WTC11 (cell line): ENCODE measurements around the gene SMIM1. TPM values are rescaled to one million over a fixed set of nuclear protein-coding genes. Genes with fewer than 3 reads are reported as not detected.

ENCODE experiments used
- ATAC-seq: fragments of 200-7000 bp; cut with Tn5 transposase; 2 replicates; pipeline ENCODE4 v1.10.0; 2021; ENCODE audit warnings: mild to moderate bottlenecking, moderate library complexity
- CTCF ChIA-PET: fragments of 300-600 bp; sonication (Branson Sonifier 250); formaldehyde crosslinking; loops from one replicate; lab custom pipeline; 2021; ENCODE audit warnings: antibody characterized with exemption; lab: Charles Lee
- POLR2A ChIA-PET: fragments of 350-600 bp; sonication (Branson Sonifier 250); formaldehyde crosslinking; loops from one replicate; lab custom pipeline; 2021; ENCODE audit warnings: antibody characterized with exemption; lab: Charles Lee
- DNase-seq: peaks from one replicate; pipeline ENCODE4 v3.0.0; 2021; ENCODE audit warnings: low spot score
- H3K27ac Mint-ChIP-seq: 2 replicates; pipeline ENCODE4 v1.8.0; 2021; ENCODE audit warnings: mixed read lengths
- H3K27me3 Mint-ChIP-seq: 2 replicates; pipeline ENCODE4 v1.8.0; 2021; ENCODE audit warnings: low read depth, mild to moderate bottlenecking, moderate library complexity, mixed read lengths
- H3K36me3 Mint-ChIP-seq: 2 replicates; pipeline ENCODE4 v1.8.0; 2021; ENCODE audit warnings: mixed read lengths
- H3K4me1 Mint-ChIP-seq: 2 replicates; pipeline ENCODE4 v1.8.0; 2022; ENCODE audit warnings: mixed read lengths
- H3K4me3 Mint-ChIP-seq: 2 replicates; pipeline ENCODE4 v1.8.0; 2021; ENCODE audit warnings: mild to moderate bottlenecking, moderate library complexity, mixed read lengths
- H3K9me3 Mint-ChIP-seq: 2 replicates; pipeline ENCODE4 v1.8.0; 2021; ENCODE audit warnings: mixed read lengths
- AR ChIP-seq: fragments of 250-450 bp; sonication (Bioruptor Pico); IDR thresholded peaks from 2 replicates; pipeline ENCODE4 v1.9.0; 2021; ENCODE audit warnings: mild to moderate bottlenecking
- ATF3 ChIP-seq: sonication (generic); formaldehyde crosslinking; conservative IDR thresholded peaks from 2 replicates; pipeline ENCODE4 v1.8.1; 2022; ENCODE audit warnings: mild to moderate bottlenecking, missing genetic modification reagents
- CBFB ChIP-seq: sonication (generic); formaldehyde crosslinking; IDR thresholded peaks from 2 replicates; pipeline ENCODE4 v1.8.1; 2022; ENCODE audit warnings: mild to moderate bottlenecking, low read depth, missing genetic modification reagents
- CREB1 ChIP-seq: sonication (generic); formaldehyde crosslinking; IDR thresholded peaks from 2 replicates; pipeline ENCODE4 v1.8.0; 2023; ENCODE audit warnings: mild to moderate bottlenecking, missing genetic modification reagents
- E2F5 ChIP-seq: sonication (generic); formaldehyde crosslinking; IDR thresholded peaks from 2 replicates; pipeline ENCODE4 v1.8.1; 2022; ENCODE audit warnings: mild to moderate bottlenecking, moderate library complexity, missing genetic modification reagents
- ESRRA ChIP-seq: sonication (generic); formaldehyde crosslinking; IDR thresholded peaks from 2 replicates; pipeline ENCODE4 v1.8.1; 2022; ENCODE audit warnings: mild to moderate bottlenecking, missing genetic modification reagents, borderline replicate concordance
- GTF2I ChIP-seq: fragments of 250-450 bp; sonication (Bioruptor Pico); conservative IDR thresholded peaks from 2 replicates; pipeline ENCODE4 v1.4.0; 2021; ENCODE audit warnings: mild to moderate bottlenecking
- KAT7 ChIP-seq: sonication (generic); formaldehyde crosslinking; IDR thresholded peaks from 2 replicates; pipeline ENCODE4 v1.8.1; 2023; ENCODE audit warnings: missing genetic modification reagents, mild to moderate bottlenecking, borderline replicate concordance
- MAX ChIP-seq: sonication (generic); formaldehyde crosslinking; IDR thresholded peaks from 2 replicates; pipeline ENCODE4 v1.8.0; 2022; ENCODE audit warnings: mild to moderate bottlenecking, missing genetic modification reagents
- MLX ChIP-seq: sonication (generic); formaldehyde crosslinking; IDR thresholded peaks from 2 replicates; pipeline ENCODE4 v1.8.1; 2023; ENCODE audit warnings: mild to moderate bottlenecking, missing genetic modification reagents, moderate library complexity
- NFE2L1 ChIP-seq: sonication (generic); formaldehyde crosslinking; IDR thresholded peaks from 2 replicates; pipeline ENCODE4 v1.8.1; 2023; ENCODE audit warnings: missing genetic modification reagents
- NFYB ChIP-seq: sonication (generic); formaldehyde crosslinking; conservative IDR thresholded peaks from 2 replicates; pipeline ENCODE4 v1.8.0; 2022; ENCODE audit warnings: low read depth, missing genetic modification reagents
- PRDM15 ChIP-seq: sonication (generic); formaldehyde crosslinking; IDR thresholded peaks from 2 replicates; pipeline ENCODE4 v1.8.0; 2022; ENCODE audit warnings: missing genetic modification reagents
- SMAD4 ChIP-seq: sonication (generic); formaldehyde crosslinking; IDR thresholded peaks from 2 replicates; pipeline ENCODE4 v1.8.0; 2022; ENCODE audit warnings: mild to moderate bottlenecking, missing genetic modification reagents
- SOX15 ChIP-seq: fragments of 250-450 bp; sonication (Bioruptor Pico); IDR thresholded peaks from 2 replicates; pipeline ENCODE4 v1.9.0; 2021; ENCODE audit warnings: mild to moderate bottlenecking
- USF2 ChIP-seq: sonication (generic); formaldehyde crosslinking; IDR thresholded peaks from 2 replicates; pipeline ENCODE4 v1.8.1; 2023; ENCODE audit warnings: mild to moderate bottlenecking, missing genetic modification reagents, moderate library complexity
- ZNF416 ChIP-seq: fragments of 250-450 bp; sonication (Bioruptor Pico); IDR thresholded peaks from 2 replicates; pipeline ENCODE4 v1.9.0; 2021; ENCODE audit warnings: mild to moderate bottlenecking, inconsistent platforms
- ZNF532 ChIP-seq: fragments of 250-450 bp; sonication (Bioruptor Pico); IDR thresholded peaks from 2 replicates; pipeline ENCODE4 v1.9.0; 2021; ENCODE audit warnings: mild to moderate bottlenecking, borderline replicate concordance
- total RNA-seq: library from RNA; stranded (reverse); gene quantifications from 3 replicates; pipeline ENCODE4 v1.2.3, GENCODE V29; 2021

The SMIM1 gene
- total RNA-seq, 1 experiment from 2014 or later, result 10.2 TPM

GRCh38 chr1:3772027-3772714, 378 bp upstream of the SMIM1 start (continued):
- TF ChIP-seq AR (no peak), SOX15 (CRISPR knock-in tag) (no peak), CREB1 (CRISPR knock-in tag) (no peak), NFYB (CRISPR knock-in tag) (no peak), ZNF532 (CRISPR knock-in tag) (no peak), USF2 (peak; percentile 56), NFE2L1 (CRISPR knock-in tag) (no peak), SMAD4 (CRISPR knock-in tag) (no peak), MLX (CRISPR knock-in tag) (no peak)

- no peaks in the 10 kb centered on the region for H3K36me3 Mint-ChIP-seq
- no peaks in the 10 kb centered on the region for H3K9me3 Mint-ChIP-seq
- POLR2A ChIA-PET, result no interaction called here
- no peaks in the 10 kb centered on the region; the same call in none of the 2 replicates for H3K27me3 Mint-ChIP-seq
- no peak for DNase-seq
- H3K4me1 Mint-ChIP-seq, result peaks cover 23% of the 10 kb centered on the region
- no peak overlapping the region for H3K27ac Mint-ChIP-seq
- CTCF ChIA-PET, result interaction anchor here (0.9 to 1.5 kb wide), 5 partner anchors 12 to 417 kb away, joined by 3 to 5 read pairs (median 3); no protein-coding TSS in a partner anchor
- H3K4me3 Mint-ChIP-seq, result peak overlapping the region; percentile 57
- ATAC-seq, result no peak
- TF ChIP-seq ESRRA (no peak), E2F5 (CRISPR knock-in tag) (no peak), GTF2I (CRISPR knock-in tag) (no peak), NFE2L1 (CRISPR knock-in tag) (no peak), MAX (CRISPR knock-in tag) (no peak), ZNF416 (CRISPR knock-in tag) (no peak), KAT7 (CRISPR knock-in tag) (no peak), PRDM15 (no peak), MLX (CRISPR knock-in tag) (no peak), ATF3 (CRISPR knock-in tag) (no peak), NFYB (CRISPR knock-in tag) (no peak), CBFB (CRISPR knock-in tag) (no peak)
Observed at GRCh38 chr1:3773572-3774275, 1.2 kb downstream of the SMIM1 start.
